Heart left ventricle (tissue), 13 donors: ENCODE data around the gene MGAT4A.

Experiments used
- POLR2A ChIP-seq, 2 donors: fragments of 450-650 bp; IDR thresholded peaks; one replicate each; pipeline ENCODE4 v1.6.1; 2017; ENCODE audit warnings: antibody characterized with exemption in 2 of 2, mild to moderate bottlenecking in 2 of 2, moderate library complexity in 2 of 2
- TF ChIP-seq, protein P1 (sequence below), 12 donors: fragments of 200-600 bp; sonication (generic) in 4 of 12; IDR thresholded peaks; one replicate each; pipeline versions ENCODE4 v1.5.0 to v1.8.0; 2018 to 2022; ENCODE audit warnings: antibody characterized with exemption in 12 of 12, mild to moderate bottlenecking in 5 of 12
- donor health status: ischemic (EF 13 %, LVEDD 7.1; RV severe dilation, severe dysfunction).
- donor health status: DM: no; HTN: yes; CAD: no.
- donor health status: DM: no; HTN: no; CAD: no.
- donor health status: ischemic (EF 25% LVEDD 6.9; RV normal size, moderate dysfunction).
- donor health status: ischemic (EF 25% LVEDD 5.7; RV mildly dilated, moderate dysfunction).
- donor health status: ischemic (EF 35%, LVEDD 5.7; RV mildly dilated, moderate dysfunction).
- donor health status: nonischemic (EF 11% LVEDD 7.7; RV severe dilation, severe dysfunction).
- donor health status: DM: yes; HTN: yes; CAD: no.
- donor health status: PGD.
- donor health status: ischemic (EF 29% LVEDD 5.4; RV normal size, mild dysfunction).
- donor health status: nonischemic (EF 23%, LVEDD 6.1; RV moderate dilation, normal function).

DNA sequence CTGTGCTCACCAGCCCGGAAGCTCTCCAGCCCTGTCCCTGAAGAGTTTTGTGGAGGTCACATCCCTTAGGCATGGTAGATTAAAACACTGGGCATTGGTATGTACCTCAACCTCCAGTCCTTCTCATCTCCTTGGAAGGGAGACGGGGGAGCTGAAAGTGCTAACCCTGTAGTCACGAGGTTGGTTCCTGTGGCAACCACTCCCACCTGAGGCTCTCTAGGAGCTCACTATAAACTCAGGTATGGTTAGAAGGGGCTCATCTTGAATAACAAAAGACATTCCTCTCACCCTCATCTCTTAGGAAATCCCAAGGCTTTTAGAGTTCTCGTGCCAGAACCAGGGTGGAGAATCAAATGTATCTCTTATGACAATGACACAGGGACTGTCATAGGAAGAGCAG, 43.0 kb upstream of the MGAT4A start:
- TF ChIP-seq, protein P1, sequence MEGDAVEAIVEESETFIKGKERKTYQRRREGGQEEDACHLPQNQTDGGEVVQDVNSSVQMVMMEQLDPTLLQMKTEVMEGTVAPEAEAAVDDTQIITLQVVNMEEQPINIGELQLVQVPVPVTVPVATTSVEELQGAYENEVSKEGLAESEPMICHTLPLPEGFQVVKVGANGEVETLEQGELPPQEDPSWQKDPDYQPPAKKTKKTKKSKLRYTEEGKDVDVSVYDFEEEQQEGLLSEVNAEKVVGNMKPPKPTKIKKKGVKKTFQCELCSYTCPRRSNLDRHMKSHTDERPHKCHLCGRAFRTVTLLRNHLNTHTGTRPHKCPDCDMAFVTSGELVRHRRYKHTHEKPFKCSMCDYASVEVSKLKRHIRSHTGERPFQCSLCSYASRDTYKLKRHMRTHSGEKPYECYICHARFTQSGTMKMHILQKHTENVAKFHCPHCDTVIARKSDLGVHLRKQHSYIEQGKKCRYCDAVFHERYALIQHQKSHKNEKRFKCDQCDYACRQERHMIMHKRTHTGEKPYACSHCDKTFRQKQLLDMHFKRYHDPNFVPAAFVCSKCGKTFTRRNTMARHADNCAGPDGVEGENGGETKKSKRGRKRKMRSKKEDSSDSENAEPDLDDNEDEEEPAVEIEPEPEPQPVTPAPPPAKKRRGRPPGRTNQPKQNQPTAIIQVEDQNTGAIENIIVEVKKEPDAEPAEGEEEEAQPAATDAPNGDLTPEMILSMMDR (IDR thresholded peaks at IDR 0.05): no peak
- no peak for TF ChIP-seq POLR2A (IDR thresholded peaks at IDR 0.05)
